NB4 (cell line): ENCODE data around the gene PML.

Experiments
- DNase-seq: peaks from one replicate; pipeline ENCODE4 v3.0.0; 2010; ENCODE audit warnings: low read depth
- H3K4me3 ChIP-seq: one replicate; pipeline ENCODE4 v1.5.1; 2011; ENCODE audit warnings: mild to moderate bottlenecking, low read depth, low read length, moderate library complexity
- CTCF ChIP-seq: IDR thresholded peaks from one replicate; pipeline ENCODE4 v1.5.1; 2012; ENCODE audit warnings: low read depth, low read length
- MAX ChIP-seq: IDR thresholded peaks from 2 replicates; pipeline ENCODE4 v1.6.1; 2011; ENCODE audit warnings: low read depth, low read length
- MYC ChIP-seq: IDR thresholded peaks from 2 replicates; pipeline ENCODE4 v1.6.1; 2011; ENCODE audit warnings: low read depth, low read length
- POLR2A ChIP-seq: IDR thresholded peaks from 2 replicates; pipeline ENCODE4 v1.6.1; 2011; ENCODE audit warnings: mild to moderate bottlenecking; ENCODE audit not compliant: insufficient read length; ENCODE audit errors: extremely low read depth

The PML gene

GRCh38 chr15:73986776-73987056 is 7.8 kb upstream of the PML start:
- no peak overlapping the region for H3K4me3 ChIP-seq
- TF ChIP-seq MYC (no peak; the same call in 1 of the 2 replicates), MAX (no peak), CTCF (no peak), POLR2A (no peak)
- no peak for DNase-seq

GRCh38 chr15:73987250-73987649 is 7.3 kb upstream of the PML start:
- no peak overlapping the region for H3K4me3 ChIP-seq
- TF ChIP-seq MAX (no peak), CTCF (no peak), POLR2A (no peak), MYC (no peak)
- no peak for DNase-seq

- H3K4me3 ChIP-seq: no peak overlapping the region
- no peak for TF ChIP-seq CTCF
- DNase-seq: no peak
Measured at GRCh38 chr15:73987681-73988444, 6.7 kb upstream of the PML start.

GRCh38 chr15:73988445-73988969 is 6.0 kb upstream of the PML start:
- TF ChIP-seq MYC: no peak
- no peak for TF ChIP-seq MAX
- TF ChIP-seq POLR2A: no peak
- no peak for TF ChIP-seq CTCF
- H3K4me3 ChIP-seq: no peak overlapping the region
- no peak for DNase-seq

- no peak overlapping the region for H3K4me3 ChIP-seq
- TF ChIP-seq MAX (no peak), MYC (no peak), POLR2A (no peak), CTCF (no peak)
- DNase-seq: peak; percentile 57
Measured at GRCh38 chr15:73989001-73989798, 5.3 kb upstream of the PML start.
